ENCODE measurements around the gene SNX9.

Gene SNX9

DNA sequence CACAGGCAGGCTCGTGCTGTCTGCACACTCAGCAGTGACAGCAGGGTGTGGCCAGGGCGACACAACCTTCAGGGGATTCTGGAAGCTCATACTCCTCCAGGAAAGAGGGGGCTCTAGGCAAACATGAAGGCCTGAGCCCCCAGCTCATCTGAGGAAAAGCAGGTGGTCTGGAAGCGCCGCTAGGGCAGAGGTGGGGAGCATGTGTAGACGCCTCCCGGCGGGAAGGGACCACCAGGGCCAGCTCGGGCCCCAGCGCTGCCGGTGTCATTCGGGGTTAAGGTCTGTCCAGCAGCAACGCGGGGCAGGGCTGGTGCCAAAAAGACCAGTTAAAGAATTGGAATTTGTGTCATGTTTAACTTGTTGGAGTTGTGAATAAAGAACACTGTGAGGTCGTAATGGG, 119.3 kb downstream of the SNX9 start:
- H3K36me3 ChIP-seq (ENCODE audit: control insufficient read depth in 2 of 2, insufficient read depth in 1 of 2, low read length in 2 of 2): peaks cover 6 to 76% of the 10 kb centered on the region in 2 experiments; a peak in 2 of 3 replicates
- POLR2A ChIA-PET: no interaction called here
- CTCF ChIA-PET: interaction anchor here (0.5 kb wide), 1 partner anchor 275 kb away, joined by 3 read pairs; no protein-coding TSS in a partner anchor
- no peak overlapping the region for H3K4me3 ChIP-seq (ENCODE audit: low read depth, low read length)
- no peaks in the 10 kb centered on the region for H3K4me1 ChIP-seq (ENCODE audit: control insufficient read depth, insufficient read depth, low read length)
- no peaks in the 10 kb centered on the region for H3K9me3 ChIP-seq (ENCODE audit: control insufficient read depth, insufficient read depth, low read depth, low read length)
- H3K27ac ChIP-seq (ENCODE audit: extremely low read depth, low read depth, low read length): no peak overlapping the region
- TF ChIP-seq ZNF138 (tag by site-specific recombination; IDR thresholded peaks at IDR 0.05; ENCODE audit: borderline replicate concordance) (no peak), ZNF18 (tag by site-specific recombination; IDR thresholded peaks at IDR 0.05) (no peak), ATF2 (tag by site-specific recombination; IDR thresholded peaks at IDR 0.05; ENCODE audit: low read depth) (no peak), ZNF621 (tag by site-specific recombination; IDR thresholded peaks at IDR 0.05) (no peak), YY2 (tag by site-specific recombination; IDR thresholded peaks at IDR 0.05) (no peak), ZNF266 (tag by site-specific recombination; IDR thresholded peaks at IDR 0.05; ENCODE audit: low read depth) (no peak), ZNF76 (tag by site-specific recombination; IDR thresholded peaks at IDR 0.05; ENCODE audit: borderline replicate concordance, low read depth) (no peak), ZNF214 (tag by site-specific recombination; IDR thresholded peaks at IDR 0.05; ENCODE audit: borderline replicate concordance) (no peak), ZNF837 (tag by site-specific recombination; IDR thresholded peaks at IDR 0.05) (no peak)
- TF ChIP-seq, protein P1, sequence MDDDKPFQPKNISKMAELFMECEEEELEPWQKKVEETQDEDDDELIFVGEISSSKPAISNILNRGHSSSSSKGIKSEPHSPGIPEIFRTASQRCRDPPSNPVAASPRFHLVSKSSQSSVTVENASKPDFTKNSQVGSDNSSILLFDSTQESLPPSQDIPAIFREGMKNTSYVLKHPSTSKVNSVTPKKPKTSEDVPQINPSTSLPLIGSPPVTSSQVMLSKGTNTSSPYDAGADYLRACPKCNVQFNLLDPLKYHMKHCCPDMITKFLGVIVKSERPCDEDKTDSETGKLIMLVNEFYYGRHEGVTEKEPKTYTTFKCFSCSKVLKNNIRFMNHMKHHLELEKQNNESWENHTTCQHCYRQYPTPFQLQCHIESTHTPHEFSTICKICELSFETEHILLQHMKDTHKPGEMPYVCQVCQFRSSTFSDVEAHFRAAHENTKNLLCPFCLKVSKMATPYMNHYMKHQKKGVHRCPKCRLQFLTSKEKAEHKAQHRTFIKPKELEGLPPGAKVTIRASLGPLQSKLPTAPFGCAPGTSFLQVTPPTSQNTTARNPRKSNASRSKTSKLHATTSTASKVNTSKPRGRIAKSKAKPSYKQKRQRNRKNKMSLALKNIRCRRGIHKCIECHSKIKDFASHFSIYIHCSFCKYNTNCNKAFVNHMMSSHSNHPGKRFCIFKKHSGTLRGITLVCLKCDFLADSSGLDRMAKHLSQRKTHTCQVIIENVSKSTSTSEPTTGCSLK (tag by site-specific recombination; IDR thresholded peaks at IDR 0.05): no peak

DNA sequence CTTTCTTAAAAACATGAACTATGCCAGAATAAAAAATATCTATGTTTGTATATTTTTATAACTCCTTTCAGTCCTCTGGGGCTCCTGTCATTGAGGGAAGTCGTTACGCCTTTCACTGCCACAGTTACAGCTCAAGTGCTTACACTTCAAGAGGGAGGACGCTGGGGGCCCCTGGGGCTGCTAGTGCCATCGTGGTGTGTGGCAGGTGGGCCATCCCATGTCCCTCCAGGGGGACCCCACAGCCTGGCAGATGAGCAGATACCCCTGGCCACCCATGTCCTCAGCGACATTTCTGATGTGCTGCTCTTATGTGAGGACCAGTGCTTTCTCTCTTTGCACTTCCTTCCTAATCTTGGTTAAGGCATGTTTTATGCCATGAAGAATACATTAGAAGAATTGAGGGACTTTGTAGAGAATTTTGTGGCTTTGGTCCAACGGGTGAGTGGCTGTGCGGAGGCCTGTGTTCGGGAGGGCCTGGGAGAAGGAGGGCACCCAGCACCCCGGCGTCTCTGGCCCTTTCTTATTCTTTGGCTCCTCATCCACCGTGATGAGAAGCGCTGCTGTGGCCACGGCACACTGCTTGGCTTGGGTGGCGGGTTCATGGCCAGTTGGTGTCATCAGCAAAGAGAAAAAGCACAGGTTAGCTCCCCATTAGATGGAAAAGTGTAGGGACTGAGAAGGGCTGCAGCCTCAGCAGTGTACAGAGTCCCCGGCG, 120.4 kb downstream of the SNX9 start:
- ChIA-PET POLR2A (no interaction called here), CTCF (no interaction called here)
- no peaks in the 10 kb centered on the region for H3K4me1 ChIP-seq (ENCODE audit: control insufficient read depth, insufficient read depth, low read length)
- peaks cover 6 to 70% of the 10 kb centered on the region in 2 experiments; a peak in 2 of 3 replicates for H3K36me3 ChIP-seq (ENCODE audit: control insufficient read depth in 2 of 2, insufficient read depth in 1 of 2, low read length in 2 of 2)
- H3K27ac ChIP-seq (ENCODE audit: extremely low read depth, low read depth, low read length): no peak overlapping the region
- TF ChIP-seq PRDM2 (tag by site-specific recombination; IDR thresholded peaks at IDR 0.05; ENCODE audit: borderline replicate concordance) (no peak), ZNF621 (tag by site-specific recombination; IDR thresholded peaks at IDR 0.05) (no peak), ZBTB49 (tag by site-specific recombination; IDR thresholded peaks at IDR 0.05; ENCODE audit: low read depth) (no peak), ZNF394 (tag by site-specific recombination; IDR thresholded peaks at IDR 0.05; ENCODE audit: borderline replicate concordance) (no peak), ZNF223 (tag by site-specific recombination; IDR thresholded peaks at IDR 0.05) (no peak), ZNF830 (tag by site-specific recombination; IDR thresholded peaks at IDR 0.05; ENCODE audit: low read depth) (no peak)
- no peaks in the 10 kb centered on the region for H3K9me3 ChIP-seq (ENCODE audit: control insufficient read depth, insufficient read depth, low read depth, low read length)
- no peak overlapping the region for H3K4me3 ChIP-seq (ENCODE audit: low read depth, low read length)

Measured in HEK293 (cell line).